GM19467 (cell line): Measurements from ENCODE around the gene CAMK2B.

ENCODE experiments used
- ATAC-seq: cut with Tn5 transposase; IDR thresholded peaks from one replicate; pipeline ENCODE4 v1.9.1; 2021; ENCODE audit warnings: mild to moderate bottlenecking, moderate library complexity; ENCODE audit not compliant: unreplicated experiment

The CAMK2B gene

GRCh38 chr7:44309271-44310091 lies 15.9 kb downstream of the CAMK2B start:
- no peak for ATAC-seq

GRCh38 chr7:44308596-44309270 lies 16.7 kb downstream of the CAMK2B start:
- ATAC-seq = no peak

DNA sequence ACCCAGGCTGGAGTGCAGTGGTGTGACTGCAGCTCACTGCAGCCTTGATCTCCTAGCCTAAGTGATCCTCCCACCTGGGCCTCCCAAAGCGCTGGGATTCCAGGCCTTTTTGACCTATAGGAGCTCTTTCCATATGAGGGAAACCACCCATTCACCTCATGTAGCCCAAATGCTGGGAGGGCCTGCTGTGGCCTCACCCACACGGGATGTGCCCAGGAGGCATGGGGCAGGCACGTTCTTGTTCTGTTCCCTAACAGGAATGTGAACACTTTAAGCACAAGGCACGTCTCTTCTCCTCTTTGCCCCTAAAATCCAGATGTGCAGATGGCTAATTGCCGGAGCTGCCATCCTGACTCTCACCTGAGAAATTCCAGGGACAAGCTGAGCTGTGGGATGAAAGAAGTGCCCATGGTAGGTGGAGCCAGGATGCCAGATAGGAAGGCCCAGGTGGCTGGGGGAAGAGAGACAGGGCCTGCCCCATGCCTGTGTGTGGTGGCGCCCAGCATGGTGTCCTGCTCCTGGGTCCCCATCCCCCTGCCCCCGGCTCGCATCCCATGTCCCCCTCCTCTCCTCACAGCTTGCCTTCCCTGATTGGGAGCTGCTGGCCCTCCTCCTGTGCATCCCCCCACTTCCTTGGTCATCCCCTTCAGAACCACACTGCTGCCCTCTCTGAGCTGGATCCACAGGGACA lies 17.3 kb downstream of the CAMK2B start:
- no peak for ATAC-seq

DNA sequence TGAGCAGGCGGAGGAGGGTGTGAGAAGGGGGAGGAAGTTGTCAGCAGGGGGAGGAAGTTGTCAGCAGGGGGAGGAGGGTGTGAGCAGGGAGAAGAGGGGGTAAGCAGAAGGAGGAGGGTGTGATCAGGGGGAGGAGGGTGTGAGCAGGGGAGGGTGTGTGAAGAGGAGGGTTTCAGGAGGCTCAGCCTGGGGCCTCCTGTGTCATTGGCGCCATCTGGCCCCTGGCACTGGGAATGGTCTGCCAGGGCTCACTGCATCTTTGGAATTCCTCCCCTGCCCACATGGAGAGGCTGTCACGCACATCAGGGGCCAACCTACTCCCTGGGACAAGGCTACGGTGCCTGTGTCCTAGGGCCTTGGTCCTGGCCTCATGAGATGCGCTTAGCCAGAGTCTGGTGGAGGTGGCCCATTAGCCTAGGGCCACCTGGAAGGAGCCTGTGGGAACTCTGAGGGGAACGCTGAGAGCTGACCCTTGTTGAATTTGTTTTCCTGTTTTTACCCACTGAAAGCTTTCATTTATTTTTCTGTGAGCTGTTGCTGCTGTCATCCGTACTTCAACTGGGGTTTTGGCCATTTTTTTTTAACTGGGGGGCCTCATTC lies 18.0 kb downstream of the CAMK2B start:
- no peak for ATAC-seq

GRCh38 chr7:44306606-44307005 lies 18.8 kb downstream of the CAMK2B start:
- no peak for ATAC-seq

GRCh38 chr7:44305564-44306507 lies 19.6 kb downstream of the CAMK2B start:
- no peak for ATAC-seq

- no peak for ATAC-seq
These were observed 30.9 kb downstream of the CAMK2B start for GRCh38 chr7:44294325-44295069.

DNA sequence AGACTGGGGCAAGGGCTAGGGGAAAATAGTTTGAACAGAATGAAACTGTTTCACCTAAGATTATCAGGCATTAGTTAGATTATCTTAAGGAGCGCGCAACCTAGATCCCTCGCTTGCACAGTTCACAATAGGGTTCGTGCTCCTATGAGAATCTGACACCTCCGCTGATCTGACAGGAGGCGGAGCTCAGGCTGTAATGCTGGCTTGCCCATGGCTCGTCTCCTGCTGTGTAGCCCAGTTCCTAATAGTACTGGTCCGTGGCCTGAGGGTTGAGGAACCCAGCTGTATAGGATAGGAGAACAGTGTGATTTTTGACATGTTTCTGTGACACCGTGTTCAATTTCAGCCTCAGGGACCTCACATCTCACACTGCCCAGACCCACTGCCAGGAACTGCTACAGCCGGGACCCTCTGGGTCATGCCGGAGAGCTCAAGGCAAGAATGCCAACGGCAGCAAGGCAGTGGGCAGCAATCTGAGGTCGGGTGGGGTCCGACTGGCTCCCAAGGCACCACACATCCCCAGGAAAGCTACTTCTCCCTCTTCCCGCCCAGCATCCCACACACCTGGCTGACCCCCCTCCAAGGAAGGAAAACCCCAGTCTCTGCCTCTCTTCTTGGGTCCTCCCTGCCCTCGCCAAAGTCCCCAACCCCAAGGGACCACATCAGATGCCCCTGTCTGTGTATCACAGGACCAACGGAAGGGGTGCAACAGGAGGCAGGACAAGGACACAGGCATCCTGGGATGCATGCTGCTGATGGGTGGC lies 31.7 kb downstream of the CAMK2B start:
- ATAC-seq = no peak

GRCh38 chr7:44292876-44293560 lies 32.4 kb downstream of the CAMK2B start:
- ATAC-seq = no peak

- ATAC-seq = no peak
These were observed 33.0 kb downstream of the CAMK2B start for GRCh38 chr7:44292420-44292817.

DNA sequence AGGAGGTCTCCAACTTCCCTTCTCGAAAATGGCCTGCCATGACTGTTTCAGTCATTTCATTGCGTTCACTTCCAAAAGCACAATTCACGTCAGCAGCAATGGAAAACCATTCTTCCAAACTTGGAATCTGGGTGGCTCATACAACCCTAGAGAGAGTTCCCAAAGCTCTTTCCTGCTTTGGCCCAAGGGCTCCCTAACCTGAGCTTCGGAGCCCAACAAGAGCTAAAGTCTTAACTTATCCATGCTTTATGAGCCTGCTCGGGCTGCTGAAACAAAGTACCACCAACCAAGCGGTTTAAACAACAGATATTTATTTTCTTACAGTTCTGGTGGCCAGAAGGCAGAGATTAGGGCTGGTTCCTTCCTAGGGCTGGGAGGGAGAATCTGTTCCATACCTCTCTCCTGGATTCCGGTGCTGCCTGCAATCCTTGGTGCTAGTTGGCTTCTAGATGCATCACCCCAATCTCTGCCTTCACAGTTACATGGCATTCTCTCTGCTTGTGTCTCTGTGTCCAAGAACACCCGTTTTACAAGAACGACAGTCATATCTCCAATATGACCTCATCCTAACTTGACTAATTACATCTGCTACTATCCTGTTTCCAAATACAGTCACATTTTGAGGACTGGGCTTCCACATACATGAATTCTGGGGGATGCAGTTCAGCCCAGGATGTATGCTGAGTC lies 33.5 kb downstream of the CAMK2B start:
- no peak for ATAC-seq

GRCh38 chr7:44291066-44291732 lies 34.2 kb downstream of the CAMK2B start:
- no peak for ATAC-seq

- ATAC-seq = no peak
These were observed 35.2 kb downstream of the CAMK2B start for GRCh38 chr7:44290252-44290620.

DNA sequence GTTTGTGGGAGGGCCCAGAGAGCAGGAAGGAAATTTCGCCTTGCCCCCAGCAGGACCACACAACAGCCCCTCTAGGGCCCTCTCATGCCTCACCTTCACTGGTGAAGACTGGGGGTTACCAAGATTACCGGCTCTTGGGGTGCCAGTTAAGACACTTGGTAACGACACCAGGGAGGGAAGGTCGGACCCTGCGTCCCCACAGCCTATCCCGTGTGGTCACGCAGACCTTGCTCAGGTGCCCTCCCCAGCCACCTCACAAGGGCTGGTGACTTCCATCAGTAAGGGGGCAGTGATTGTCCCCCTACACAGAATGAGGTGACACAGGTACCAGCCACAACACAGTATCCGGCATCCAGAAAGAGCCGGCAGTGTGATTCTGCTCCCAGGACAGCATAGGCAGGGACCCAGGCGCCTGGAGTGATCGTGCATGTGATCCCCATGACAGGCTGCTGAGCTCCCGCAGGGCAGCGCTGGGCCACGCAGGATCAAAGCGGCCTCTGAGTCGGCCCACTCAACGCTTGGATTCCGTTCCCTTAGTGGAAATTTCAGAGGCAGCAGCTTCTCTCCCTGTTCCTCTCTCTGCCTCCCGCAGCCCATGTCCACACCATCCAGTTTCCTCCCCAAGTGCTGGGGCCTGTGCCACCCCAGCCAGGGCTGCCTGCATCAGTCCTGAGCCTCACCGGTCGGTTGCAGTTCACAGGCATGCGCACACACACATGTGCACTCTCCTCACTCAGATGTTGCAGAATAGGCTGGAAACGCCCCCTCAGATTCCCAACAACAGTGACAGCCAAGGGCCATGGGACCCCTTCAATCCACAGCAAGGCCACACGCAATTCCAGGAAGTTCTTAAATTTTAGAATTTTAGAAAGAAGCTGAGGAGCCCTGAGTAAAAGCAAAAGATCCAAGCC lies 35.8 kb downstream of the CAMK2B start:
- ATAC-seq = no peak

DNA sequence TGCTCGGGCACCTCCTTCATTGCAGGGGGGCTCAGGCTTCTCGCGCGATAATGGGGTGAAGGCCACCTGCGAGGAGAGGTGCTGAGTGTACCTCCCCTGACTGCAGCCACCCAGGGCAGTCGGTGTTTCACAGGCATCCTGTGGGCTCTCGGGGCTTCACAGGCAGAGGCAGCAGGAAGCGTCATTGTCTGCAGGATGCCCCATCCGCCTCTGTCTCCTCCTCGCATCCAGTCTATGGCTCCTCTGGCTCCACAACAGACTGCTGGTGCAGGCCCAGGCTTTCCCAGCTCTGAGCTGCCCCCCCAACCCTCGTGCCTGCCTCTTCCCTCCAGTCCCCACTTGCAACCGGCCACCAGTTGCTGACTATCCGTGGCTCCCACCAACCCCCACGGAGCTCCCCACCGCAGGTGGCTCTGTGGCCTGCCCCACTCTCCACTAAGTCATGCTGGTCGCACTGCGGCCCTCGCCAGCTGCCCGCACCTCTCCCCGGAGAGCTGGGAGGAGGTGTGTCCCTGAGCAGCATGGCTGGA lies 36.5 kb downstream of the CAMK2B start:
- ATAC-seq = no peak

GRCh38 chr7:44288381-44288685 lies 37.1 kb downstream of the CAMK2B start:
- ATAC-seq = no peak
